ENCODE measurements around the gene FAS. TPM values are rescaled to one million over a fixed set of nuclear protein-coding genes. Genes with fewer than 3 reads are reported as not detected.

FAS gene
- total RNA-seq, 1 experiment from 2014 or later: 9.3 TPM

DNA sequence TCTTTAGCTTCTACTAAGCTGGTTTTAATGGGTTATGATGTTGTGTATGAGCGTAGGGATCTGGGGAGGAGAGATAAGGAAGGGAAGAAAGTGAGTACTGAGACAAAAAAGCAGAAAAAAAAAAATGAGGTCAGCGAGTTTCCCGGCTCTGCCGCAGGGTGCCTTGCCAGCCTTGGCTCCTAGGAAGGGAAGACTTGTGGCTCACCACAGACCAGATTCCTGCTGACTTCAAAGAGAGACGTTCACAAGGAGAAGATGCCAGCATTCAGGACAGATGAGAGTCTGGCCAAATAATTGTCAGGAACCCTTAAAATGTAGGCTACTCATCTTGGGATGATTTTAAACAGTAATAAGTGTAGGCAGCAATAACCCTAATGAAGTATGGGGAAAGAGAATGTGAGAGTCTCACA, 11.4 kb upstream of the FAS start:
- Histone ChIP-seq H4K20me1 (ENCODE audit: insufficient read depth) (no peaks in the 10 kb centered on the region), H3K36me3 (ENCODE audit: control insufficient read depth in 1 of 2, insufficient read depth in 2 of 2, low read length in 2 of 2) (no peaks in the 10 kb centered on the region), H3K4me3 (replicated peaks in 1 of 2; ENCODE audit: low read depth in 1 of 2, low read length in 2 of 2) (no peak overlapping the region), H3K9ac (ENCODE audit: low read length) (no peak overlapping the region), H3K9me2 (ENCODE audit: insufficient read depth) (no peaks in the 10 kb centered on the region), H3K4me1 (ENCODE audit: control insufficient read depth in 1 of 2, insufficient read depth in 2 of 2, low read length in 2 of 2) (peaks cover 3 to 4% of the 10 kb centered on the region in 2 experiments; a peak in 2 of 4 replicates), H3K27ac (ENCODE audit: low read depth, low read length) (no peak overlapping the region), H3K27me3 (ENCODE audit: insufficient read depth, low read length) (no peaks in the 10 kb centered on the region), H3K9me3 (ENCODE audit: control insufficient read depth in 1 of 2, insufficient read depth in 1 of 2, low read depth in 1 of 2, low read length in 2 of 2) (no peaks in the 10 kb centered on the region), H2AFZ (ENCODE audit: low read depth, low read length, poor library complexity, severe bottlenecking) (no peak overlapping the region), H3K79me2 (ENCODE audit: insufficient read depth, low read length) (no peaks in the 10 kb centered on the region), H3K4me2 (ENCODE audit: low read length) (no peak overlapping the region)
- CTCF ChIA-PET: interaction anchor here (1.1 kb wide), 1 partner anchor 8 kb away, joined by 7 read pairs; no protein-coding TSS in a partner anchor
- RAD21 ChIA-PET (ENCODE audit: low non-redundant PET in 1 of 2, low total read pairs in 2 of 2, uncharacterized antibody in 2 of 2, unreplicated experiment in 2 of 2): interaction anchor here in 1 of 2 experiments (0.6 kb wide), 1 partner anchor 1137 kb away, joined by 3 read pairs; no protein-coding TSS in a partner anchor
- intact Hi-C loops (cut with micrococcal nuclease): no loop called here
- POLR2A ChIA-PET: no interaction called here
- TF ChIP-seq YY1 (IDR thresholded peaks at IDR 0.05; ENCODE audit: extremely low read depth, insufficient replicate concordance, low read depth, low read length) (no peak), MAX (IDR thresholded peaks at IDR 0.05) (no peak), CTCF (IDR thresholded peaks at IDR 0.05 in 2 of 3, conservative IDR thresholded peaks at IDR 0.05 in 1 of 3; ENCODE audit: borderline replicate concordance in 1 of 3, insufficient read depth in 1 of 3, low read depth in 2 of 3, low read length in 2 of 3) (no peak), SRF (IDR thresholded peaks at IDR 0.05; ENCODE audit: low read depth) (no peak), EGR1 (IDR thresholded peaks at IDR 0.05; ENCODE audit: low read depth) (no peak), EZH2 (IDR thresholded peaks at IDR 0.05) (no peak), CEBPB (IDR thresholded peaks at IDR 0.05; ENCODE audit: low read depth) (no peak), POLR2A (IDR thresholded peaks at IDR 0.05; ENCODE audit: borderline replicate concordance, extremely low read depth, insufficient read depth, insufficient read length) (no peak), CBX3 (IDR thresholded peaks at IDR 0.05; ENCODE audit: low read depth) (no peak)
- BruUV-seq (replicated peaks): no TSS peak
- peak; percentile 63 for ATAC-seq
- DNase-seq (ENCODE audit: low read depth, low spot score): no peak

Data from HCT116 (cell line).